Measurements from ENCODE around the gene PTPRN. TPM values are rescaled to one million over a fixed set of nuclear protein-coding genes. Genes with fewer than 3 reads are reported as not detected.

The PTPRN gene
- total and polyA plus RNA-seq, 2 of the 4 experiments (the other 2 are of a cell fraction): 5.2 to 22.0 TPM

DNA sequence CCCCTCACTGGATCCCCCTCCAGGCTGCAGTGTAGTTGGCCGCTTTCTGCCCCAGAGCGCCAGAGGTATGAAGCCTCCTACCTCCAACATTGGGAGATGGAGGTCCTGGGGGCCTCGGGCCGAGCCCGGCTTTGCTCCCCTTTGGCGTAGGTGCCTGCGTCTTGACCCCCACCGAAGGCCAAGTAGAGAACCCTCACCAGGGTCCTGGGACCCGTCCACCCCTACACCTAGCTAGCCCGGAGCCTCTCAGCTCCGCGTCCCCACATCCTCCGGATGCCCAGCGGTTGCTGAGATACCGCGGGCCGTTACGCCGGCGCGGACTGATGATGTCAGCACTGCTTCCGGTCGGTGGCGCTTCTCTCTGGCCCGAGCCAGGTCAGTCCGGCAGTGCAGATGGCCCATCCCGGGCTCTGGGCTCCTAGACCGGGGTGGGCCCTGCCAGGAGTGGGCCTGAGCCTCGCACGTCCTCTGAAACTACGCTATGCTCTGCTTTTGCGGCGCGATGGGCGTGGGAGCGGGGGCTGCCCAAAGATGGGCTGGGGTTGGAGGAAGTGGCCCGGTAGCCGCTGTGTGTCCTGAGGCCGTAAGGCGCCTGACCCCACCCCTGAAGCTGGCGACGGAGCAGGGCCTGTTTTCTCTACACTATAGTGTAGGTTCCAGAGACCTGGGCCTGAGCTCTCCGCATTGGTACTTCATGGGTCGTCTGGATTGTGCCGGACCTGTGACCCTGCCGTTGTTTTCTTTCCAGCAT, 63.9 kb downstream of the PTPRN start, which contains the start of the genes GLB1L and STK16 (continued):
- TF ChIP-seq, protein P1, sequence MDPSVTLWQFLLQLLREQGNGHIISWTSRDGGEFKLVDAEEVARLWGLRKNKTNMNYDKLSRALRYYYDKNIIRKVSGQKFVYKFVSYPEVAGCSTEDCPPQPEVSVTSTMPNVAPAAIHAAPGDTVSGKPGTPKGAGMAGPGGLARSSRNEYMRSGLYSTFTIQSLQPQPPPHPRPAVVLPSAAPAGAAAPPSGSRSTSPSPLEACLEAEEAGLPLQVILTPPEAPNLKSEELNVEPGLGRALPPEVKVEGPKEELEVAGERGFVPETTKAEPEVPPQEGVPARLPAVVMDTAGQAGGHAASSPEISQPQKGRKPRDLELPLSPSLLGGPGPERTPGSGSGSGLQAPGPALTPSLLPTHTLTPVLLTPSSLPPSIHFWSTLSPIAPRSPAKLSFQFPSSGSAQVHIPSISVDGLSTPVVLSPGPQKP (IDR thresholded peaks at IDR 0.05; ENCODE audit: borderline replicate concordance, low read depth, low read length): 0 out of 2 replicates have a peak, but pooled peaks have one; percentile 66

DNA sequence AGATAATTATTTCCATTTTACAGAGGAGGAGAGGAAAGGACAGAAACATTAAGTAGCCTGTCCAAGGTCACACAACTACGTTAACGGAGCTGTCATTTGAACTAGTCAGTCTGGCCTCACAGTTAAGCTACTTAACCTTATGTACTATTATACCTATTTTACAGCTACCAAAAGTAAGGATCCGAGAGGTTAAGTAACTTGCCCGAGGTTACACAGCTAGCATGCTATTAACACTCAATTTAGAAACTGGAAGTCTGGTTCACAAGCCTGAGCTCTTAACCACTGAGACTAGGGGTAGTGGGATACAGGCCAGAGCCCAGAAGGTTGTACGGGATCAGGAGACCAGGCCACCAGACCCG, 64.4 kb downstream of the PTPRN start:
- in situ Hi-C loops (cut with MboI; ENCODE audit: low sequenced_read_pairs): no loop called here
- no peak overlapping the region for H3K18ac ChIP-seq (ENCODE audit: low read depth, low read length)
- WGBS, 2 experiments (ENCODE audit: extremely low coverage in 2 of 2, insufficient read length in 1 of 2): no CpG with 5 or more reads among the region's 6 CpGs

More for the DNA sequence above, 64.4 kb downstream of the PTPRN start:
- Histone ChIP-seq H2BK120ac (ENCODE audit: low read depth, low read length) (no peak overlapping the region), H3K27me3 (ENCODE audit: control insufficient read depth, insufficient read depth, low read length) (no peaks in the 10 kb centered on the region), H3K79me1 (ENCODE audit: low read depth in 1 of 2, low read length in 2 of 2) (peaks cover 23 to 48% of the 10 kb centered on the region in 2 experiments), H3K14ac (replicated peaks; ENCODE audit: low read depth, low read length) (peak overlapping the region; percentile 88), H3K4me1 (ENCODE audit: control insufficient read depth, insufficient read depth, low read length) (peaks cover 18% of the 10 kb centered on the region), H3K9me3 (ENCODE audit: control insufficient read depth, insufficient read depth, low read length) (no peaks in the 10 kb centered on the region), H3K9ac (ENCODE audit: low read depth, low read length) (peak overlapping the region; percentile 71), H2BK15ac (ENCODE audit: low read depth, low read length) (no peak overlapping the region; the same call in 2 of the 3 replicates), H2AK5ac (ENCODE audit: low read depth, low read length) (peak overlapping the region; percentile 82), H2BK20ac (ENCODE audit: low read depth, low read length) (no peak overlapping the region), H3K23ac (ENCODE audit: low read depth, low read length) (peak overlapping the region; percentile 72; the same call in 1 of the 2 replicates), H3K56ac (ENCODE audit: extremely low read depth, insufficient read depth, low read length) (peak overlapping the region; percentile 61), H4K20me1 (ENCODE audit: insufficient read depth, low read length) (0 out of 2 replicates have a peak, but pooled peaks cover 5% of the 10 kb centered on the region), H2BK5ac (ENCODE audit: low read depth, low read length, poor library complexity, severe bottlenecking) (peak overlapping the region; percentile 61), H4K8ac (ENCODE audit: low read depth in 2 of 2, low read length in 2 of 2) (peak overlapping the region; percentile 89 to 91), H3K4me3 (ENCODE audit: insufficient read depth, low read depth, low read length) (peak overlapping the region; percentile 89), H4K91ac (ENCODE audit: insufficient read depth, low read depth, low read length) (peak overlapping the region; percentile 31; the same call in 1 of the 2 replicates), H4K5ac (ENCODE audit: low read depth, low read length) (peak overlapping the region; percentile 70), H3K36me3 (ENCODE audit: control insufficient read depth, insufficient read depth, low read length) (peaks cover 16% of the 10 kb centered on the region; the same call in 1 of the 2 replicates), H3K9me1 (ENCODE audit: insufficient read depth, low read length) (peaks cover 36% of the 10 kb centered on the region), H2AFZ (replicated peaks; ENCODE audit: low read length, poor library complexity) (peak overlapping the region; percentile 100), H2AK9ac (replicated peaks; ENCODE audit: low read depth, low read length, poor library complexity) (peak overlapping the region; percentile 99), H3K4me2 (ENCODE audit: low read depth, low read length) (peak overlapping the region; percentile 89), H3K4ac (ENCODE audit: low read depth, low read length) (peak overlapping the region; percentile 89), H3K27ac (ENCODE audit: insufficient read depth, low read length) (peak overlapping the region; percentile 61)
- intact Hi-C loops (cut with micrococcal nuclease) (no loop called here), dilution Hi-C loops (cut with HindIII; ENCODE audit: low sequenced_read_pairs, unreplicated experiment) (no loop called here)
- POLR2A ChIA-PET (ENCODE audit: unreplicated experiment): interaction anchor here (0.5 to 0.8 kb wide), 2 partner anchors 13 to 16 kb away, joined by 5 to 6 read pairs; no protein-coding TSS in a partner anchor
- no peak for TF ChIP-seq BHLHE40 (IDR thresholded peaks at IDR 0.05; ENCODE audit: low read depth, low read length)
- TF ChIP-seq SMC3 (IDR thresholded peaks at IDR 0.05; ENCODE audit: low read depth, low read length): no peak
- TF ChIP-seq RAD21 (IDR thresholded peaks at IDR 0.05; ENCODE audit: low read length): no peak
- DNase-seq (no peak), ATAC-seq (ENCODE audit: low read depth) (no peak)
- CTCF ChIA-PET: interaction anchor here (1.0 to 3.0 kb wide), 2 partner anchors 10 to 50 kb away, joined by 3 to 14 read pairs; no protein-coding TSS in a partner anchor
- BruUV-seq (replicated peaks): no TSS peak
